GM23338 (cell line): Measurements from ENCODE around the gene MAGOH. TPM values are rescaled to one million over a fixed set of nuclear protein-coding genes. Genes with fewer than 3 reads are reported as not detected.

Experiments used
- ATAC-seq: fragments of 200-7000 bp; cut with Tn5 transposase; 3 replicates; pipeline ENCODE4 v1.9.1; 2020
- DNase-seq: peaks from one replicate; pipeline ENCODE4 v3.0.0-alpha.2; 2015; ENCODE audit warnings: low spot score
- H2AFZ ChIP-seq: fragments of 200-600 bp; sonication (generic); 2 replicates; pipeline ENCODE4 v1.8.0; 2016; ENCODE audit warnings: antibody characterized with exemption, mild to moderate bottlenecking, moderate library complexity
- H3F3A ChIP-seq: fragments of 200-600 bp; sonication (generic); replicated peaks from 2 replicates; pipeline ENCODE4 v1.8.0; 2017; ENCODE audit warnings: antibody characterized with exemption, mixed run types, low read depth
- H3K27ac ChIP-seq: fragments of 200-600 bp; sonication (generic); 2 replicates; pipeline ENCODE4 v1.6.1; 2016; ENCODE audit warnings: low read depth
- H3K27me3 ChIP-seq: fragments of 200-600 bp; sonication (generic); 2 replicates; pipeline ENCODE4 v1.8.0; 2016; ENCODE audit warnings: mild to moderate bottlenecking, mixed run types, moderate library complexity; ENCODE audit not compliant: insufficient read depth
- H3K36me3 ChIP-seq: fragments of 200-600 bp; sonication (generic); 2 replicates; pipeline ENCODE4 v1.8.0; 2016; ENCODE audit warnings: mild to moderate bottlenecking; ENCODE audit not compliant: insufficient read depth
- H3K4me1 ChIP-seq: fragments of 200-600 bp; sonication (generic); 2 replicates; pipeline ENCODE4 v1.8.0; 2016; ENCODE audit warnings: mild to moderate bottlenecking, moderate library complexity; ENCODE audit not compliant: insufficient read depth
- H3K4me2 ChIP-seq: fragments of 200-600 bp; sonication (generic); 2 replicates; pipeline ENCODE4 v1.7.1; 2017; ENCODE audit warnings: mixed run types
- H3K4me3 ChIP-seq: fragments of 200-600 bp; sonication (generic); 2 replicates; pipeline ENCODE4 v1.6.1; 2016; ENCODE audit warnings: mixed run types
- H3K79me2 ChIP-seq: fragments of 200-600 bp; sonication (generic); replicated peaks from 2 replicates; pipeline ENCODE4 v1.8.0; 2017; ENCODE audit warnings: mild to moderate bottlenecking; ENCODE audit not compliant: insufficient read depth
- H3K9me2 ChIP-seq: fragments of 200-600 bp; sonication (generic); 2 replicates; pipeline ENCODE4 v1.8.0; 2017; ENCODE audit not compliant: insufficient read depth
- H4K20me1 ChIP-seq: fragments of 200-600 bp; sonication (generic); replicated peaks from 2 replicates; pipeline ENCODE4 v1.8.0; 2017; ENCODE audit warnings: mild to moderate bottlenecking; ENCODE audit not compliant: insufficient read depth
- H3K27ac Mint-ChIP-seq: 2 replicates; pipeline ENCODE4 v1.8.0; 2020; ENCODE audit warnings: inconsistent platforms, mild to moderate bottlenecking, moderate library complexity, mixed read lengths
- H3K27me3 Mint-ChIP-seq: 3 replicates; pipeline ENCODE4 v1.8.0; 2022; ENCODE audit warnings: low read depth, mild to moderate bottlenecking, moderate library complexity, mixed read lengths, inconsistent platforms; ENCODE audit not compliant: insufficient read depth, poor library complexity
- H3K36me3 Mint-ChIP-seq: 3 replicates; pipeline ENCODE4 v1.8.0; 2021; ENCODE audit warnings: low read depth, mild to moderate bottlenecking, inconsistent platforms, moderate library complexity, mixed read lengths
- H3K4me1 Mint-ChIP-seq: 3 replicates; pipeline ENCODE4 v1.8.0; 2020; ENCODE audit warnings: mild to moderate bottlenecking, inconsistent platforms, mixed read lengths
- H3K4me3 Mint-ChIP-seq: 3 replicates; pipeline ENCODE4 v1.8.0; 2021; ENCODE audit warnings: moderate library complexity, mild to moderate bottlenecking, inconsistent platforms, mixed read lengths
- H3K9me3 Mint-ChIP-seq: 3 replicates; pipeline ENCODE4 v1.8.0; 2020; ENCODE audit warnings: moderate library complexity, mild to moderate bottlenecking, inconsistent platforms, mixed read lengths
- ETS1 ChIP-seq: IDR thresholded peaks from 2 replicates; pipeline ENCODE4 v1.6.1; 2016; ENCODE audit warnings: antibody characterized with exemption
- EZH2 ChIP-seq: fragments of 200-600 bp; sonication (generic); IDR thresholded peaks from one replicate; pipeline ENCODE4 v1.8.0; 2017; ENCODE audit warnings: antibody characterized with exemption, mild to moderate bottlenecking, low read depth; ENCODE audit not compliant: unreplicated experiment
- EZH2phosphoT487 ChIP-seq: fragments of 200-600 bp; sonication (generic); IDR thresholded peaks from one replicate; pipeline ENCODE4 v1.8.1; 2018; ENCODE audit warnings: antibody characterized with exemption; ENCODE audit not compliant: unreplicated experiment
- POLR2AphosphoS5 ChIP-seq: IDR thresholded peaks from 2 replicates; pipeline ENCODE4 v1.6.1; 2016; ENCODE audit warnings: antibody characterized with exemption, low read depth
- REST ChIP-seq: IDR thresholded peaks from one replicate; pipeline ENCODE4 v1.6.1; 2018; ENCODE audit warnings: antibody characterized with exemption; ENCODE audit not compliant: unreplicated experiment
- ZNF114 ChIP-seq: fragments of 250-450 bp; sonication (Bioruptor Pico); IDR thresholded peaks from 2 replicates; pipeline ENCODE4 v1.5.0; 2020; ENCODE audit warnings: mild to moderate bottlenecking, moderate library complexity
- ZNF331 ChIP-seq: fragments of 250-450 bp; sonication (Bioruptor Pico); IDR thresholded peaks from 2 replicates; pipeline ENCODE4 v1.5.0; 2020; ENCODE audit warnings: low read depth, mild to moderate bottlenecking, moderate library complexity
- ZNF462 ChIP-seq: fragments of 250-450 bp; sonication (Bioruptor Pico); IDR thresholded peaks from 2 replicates; pipeline ENCODE4 v1.5.0; 2020; ENCODE audit warnings: mild to moderate bottlenecking, moderate library complexity
- polyA plus RNA-seq: library from polyadenylated mRNA; unstranded; fragments of >200 nt; fragmentation: Nextera tagmentation; extraction: Ambion mirVana; gene quantifications from 2 replicates; pipeline ENCODE4 v1.2.1, GENCODE V29; 2016
- total RNA-seq: library from RNA; depleted of rRNA; stranded (reverse); fragments of >200 nt; shearing (Covaris generic); gene quantifications from 2 replicates; pipeline ENCODE4 v1.2.3, GENCODE V29; 2014

MAGOH gene
- total and polyA plus RNA-seq, 2 experiments from 2014 or later: 79.3 to 185 TPM

GRCh38 chr1:53279296-53280200 is 41.2 kb upstream of the MAGOH start:
- H3F3A ChIP-seq: peaks cover 5% of the 10 kb centered on the region
- H3K36me3 ChIP-seq: peaks cover 3% of the 10 kb centered on the region; the same call in 1 of the 2 replicates
- no peaks in the 10 kb centered on the region; the same call in 1 of the 2 replicates for H4K20me1 ChIP-seq
- no peak overlapping the region for H3K4me3 Mint-ChIP-seq
- peaks cover 3% of the 10 kb centered on the region; the same call in 1 of the 3 replicates for H3K4me1 Mint-ChIP-seq
- H3K4me2 ChIP-seq: no peak overlapping the region
- no peaks in the 10 kb centered on the region for H3K9me3 Mint-ChIP-seq
- H3K4me1 ChIP-seq: no peaks in the 10 kb centered on the region
- H3K79me2 ChIP-seq: no peaks in the 10 kb centered on the region
- no peak overlapping the region for H2AFZ ChIP-seq
- peak overlapping the region; percentile 45; the same call in 1 of the 2 replicates for H3K27ac ChIP-seq
- peaks cover 12% of the 10 kb centered on the region for H3K27me3 Mint-ChIP-seq
- no peaks in the 10 kb centered on the region for H3K9me2 ChIP-seq
- no peak overlapping the region for H3K27ac Mint-ChIP-seq
- H3K27me3 ChIP-seq: no peaks in the 10 kb centered on the region
- peaks cover 78% of the 10 kb centered on the region for H3K36me3 Mint-ChIP-seq
- no peak for DNase-seq
- TF ChIP-seq EZH2 (no peak), ZNF462 (CRISPR knock-in tag) (no peak), ZNF331 (CRISPR knock-in tag) (no peak), ETS1 (no peak), REST (no peak), EZH2phosphoT487 (no peak), ZNF114 (CRISPR knock-in tag) (no peak), POLR2AphosphoS5 (no peak)
- no peak for ATAC-seq
- no peak overlapping the region for H3K4me3 ChIP-seq
